ENCODE results near the gene STEAP3. TPM values are rescaled to one million over a fixed set of nuclear protein-coding genes. Genes with fewer than 3 reads are reported as not detected.

Gene STEAP3, protein sequence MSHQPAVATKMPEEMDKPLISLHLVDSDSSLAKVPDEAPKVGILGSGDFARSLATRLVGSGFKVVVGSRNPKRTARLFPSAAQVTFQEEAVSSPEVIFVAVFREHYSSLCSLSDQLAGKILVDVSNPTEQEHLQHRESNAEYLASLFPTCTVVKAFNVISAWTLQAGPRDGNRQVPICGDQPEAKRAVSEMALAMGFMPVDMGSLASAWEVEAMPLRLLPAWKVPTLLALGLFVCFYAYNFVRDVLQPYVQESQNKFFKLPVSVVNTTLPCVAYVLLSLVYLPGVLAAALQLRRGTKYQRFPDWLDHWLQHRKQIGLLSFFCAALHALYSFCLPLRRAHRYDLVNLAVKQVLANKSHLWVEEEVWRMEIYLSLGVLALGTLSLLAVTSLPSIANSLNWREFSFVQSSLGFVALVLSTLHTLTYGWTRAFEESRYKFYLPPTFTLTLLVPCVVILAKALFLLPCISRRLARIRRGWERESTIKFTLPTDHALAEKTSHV
- total RNA-seq (10 to 100 TPM; 15.4 to 28.2 (median 20.9) TPM), polyA plus RNA-seq (1 to 10 TPM; 6.6 to 9.8 TPM)

DNA sequence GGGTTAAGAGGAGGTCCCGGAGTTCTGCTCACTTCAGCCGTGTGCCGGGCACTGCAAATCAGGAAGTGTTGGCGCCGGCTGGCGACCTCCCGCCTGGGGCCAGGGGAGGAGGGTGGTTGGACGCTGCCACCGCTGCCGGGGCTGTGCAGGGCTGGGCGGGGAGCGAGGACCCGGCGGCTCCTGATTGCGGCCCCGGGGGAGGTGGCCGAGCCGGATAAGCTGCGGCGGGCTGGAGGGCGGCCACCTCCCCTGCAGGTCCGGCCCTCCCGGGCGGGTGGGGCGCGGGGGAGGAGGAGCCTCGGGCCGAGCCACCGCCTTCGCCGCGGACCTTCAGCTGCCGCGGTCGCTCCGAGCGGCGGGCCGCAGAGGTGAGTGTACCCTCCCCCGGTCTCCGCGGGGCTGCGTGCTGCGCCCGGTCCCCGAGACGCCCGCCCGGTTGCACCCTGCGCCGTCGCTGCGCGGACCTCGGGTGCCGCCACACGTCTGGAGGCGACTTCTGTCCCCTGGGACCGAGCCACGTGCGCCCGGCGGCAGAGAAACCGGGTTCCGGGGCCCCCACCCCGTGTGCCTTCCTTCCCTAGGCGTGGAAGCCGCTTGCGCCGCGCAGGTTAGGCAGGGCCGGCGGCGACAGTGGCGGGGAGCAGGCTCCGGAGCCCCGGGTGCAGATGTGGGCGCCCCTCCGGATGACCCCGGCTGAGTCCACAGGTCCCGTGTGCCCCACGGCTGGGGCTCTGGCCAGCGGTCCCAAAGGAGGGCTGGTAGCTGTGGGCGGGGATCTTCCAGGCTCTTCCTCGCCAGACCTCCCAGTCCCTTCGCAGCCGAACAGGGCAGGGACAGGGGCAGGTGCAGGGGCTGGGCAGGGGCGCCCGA lies at the start of gene STEAP3:
STEAP3 (plus strand) TSS at position 314 of the 870 bp plus-strand sequence. CDS start 7,179 bp downstream, outside the sequence.
- Histone ChIP-seq H3K27ac (peak within 1 kb of the TSS; percentile 48 to 86 (median 58)), H3K36me3 (no peaks in the 10 kb centered on the region)

GRCh38 chr2:119174216-119174992 lies 49.2 kb upstream of the STEAP3 start:
- H3K27ac ChIP-seq: no peak overlapping the region
- ATAC-seq: peak; percentile 60 to 88 (median 85)
- TF ChIP-seq CTCF (IDR thresholded peaks at IDR 0.05): peak; percentile 53 to 72 (median 67)
- intact Hi-C loops (cut with DNase I): no loop called here
- H3K27me3 ChIP-seq: no peaks in the 10 kb centered on the region
- DNase-seq: peak in 4 of 6 donors; percentile 12 to 85 (median 52)
- no peak overlapping the region for H3K4me3 ChIP-seq
- 46 to 60% methylated on average over 22 of the region's 22 CpGs for WGBS, 2 donors
- H3K4me1 ChIP-seq: no peaks in the 10 kb centered on the region
- FAIRE-seq: no peak
- H3K36me3 ChIP-seq: no peaks in the 10 kb centered on the region
- no peaks in the 10 kb centered on the region for H3K9me3 ChIP-seq

More for the DNA sequence above, at the start of gene STEAP3:
- ATAC-seq: peak; percentile 85 to 92 (median 92)
- peak within 1 kb of the TSS; percentile 52 to 78 (median 61) for H3K4me3 ChIP-seq
- DNase-seq: peak; percentile 88 to 95 (median 92)
- intact Hi-C loops (cut with DNase I): no loop called here
- WGBS, 2 donors: 1% methylated on average over 75 to 89 of the region's 89 CpGs
- TF ChIP-seq CTCF (IDR thresholded peaks at IDR 0.05): no peak
- no peak for FAIRE-seq
- H3K4me1 ChIP-seq: peaks cover 3 to 17% (median 8%) of the 10 kb centered on the region in 3 donors
- H3K9me3 ChIP-seq: no peaks in the 10 kb centered on the region
- H3K27me3 ChIP-seq: no peaks in the 10 kb centered on the region

DNA sequence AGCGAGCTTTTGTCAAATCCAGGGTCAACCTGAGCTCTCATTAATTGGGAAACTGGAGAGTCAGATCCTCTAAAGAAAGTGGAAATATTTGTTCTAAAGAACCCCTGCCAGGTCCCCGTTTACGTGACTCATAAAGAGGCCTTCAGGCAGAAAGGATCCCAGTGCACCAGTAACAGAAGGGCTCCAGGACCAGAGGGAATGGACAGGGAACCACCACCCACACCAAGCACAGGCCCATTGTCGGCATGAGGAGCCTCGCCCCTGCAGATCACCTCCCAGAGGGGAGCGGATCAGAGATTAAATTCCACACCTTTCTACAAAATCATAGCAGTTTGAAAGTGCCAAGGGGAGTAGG lies 48.7 kb upstream of the STEAP3 start:
- Histone ChIP-seq H3K4me3 (no peak overlapping the region), H3K27me3 (no peaks in the 10 kb centered on the region), H3K9me3 (no peaks in the 10 kb centered on the region), H3K36me3 (no peaks in the 10 kb centered on the region), H3K27ac (no peak overlapping the region), H3K4me1 (no peaks in the 10 kb centered on the region)
- ATAC-seq (no peak), DNase-seq (no peak), FAIRE-seq (no peak)
- no peak for TF ChIP-seq CTCF (IDR thresholded peaks at IDR 0.05)
- intact Hi-C loops (cut with DNase I): no loop called here
- WGBS, 2 donors: 77 to 79% methylated on average over 6 of the region's 6 CpGs

DNA sequence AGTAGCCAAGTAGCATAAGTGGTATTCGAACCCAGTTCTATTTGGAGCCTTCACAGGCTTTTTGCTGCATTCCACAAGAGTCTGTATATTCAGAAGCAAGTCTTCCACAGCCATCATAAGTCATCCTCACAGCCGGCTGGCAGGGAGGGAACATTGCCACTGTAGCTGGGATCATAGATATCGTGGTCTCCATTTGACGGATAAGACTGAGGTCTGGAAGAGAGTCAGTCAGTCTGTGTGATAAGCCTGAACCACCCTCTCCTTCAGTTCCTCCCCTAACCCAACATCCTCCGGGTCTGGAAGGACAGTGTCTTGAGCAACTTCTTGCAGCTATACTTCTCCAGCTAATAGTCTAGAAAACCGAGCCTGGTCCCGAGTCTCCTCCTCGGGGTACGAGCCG lies 48.1 kb upstream of the STEAP3 start:
- no peak for FAIRE-seq
- no peak overlapping the region for H3K27ac ChIP-seq
- no peak for ATAC-seq
- TF ChIP-seq CTCF (IDR thresholded peaks at IDR 0.05): no peak
- H3K4me1 ChIP-seq: no peaks in the 10 kb centered on the region
- no peak overlapping the region for H3K4me3 ChIP-seq
- intact Hi-C loops (cut with DNase I): no loop called here
- DNase-seq: no peak
- no peaks in the 10 kb centered on the region for H3K9me3 ChIP-seq
- no peaks in the 10 kb centered on the region for H3K36me3 ChIP-seq
- no peaks in the 10 kb centered on the region for H3K27me3 ChIP-seq
- WGBS, 2 donors: 72 to 77% methylated on average over 10 of the region's 10 CpGs
